HG02943 (cell line): ENCODE data around the gene SCNN1A.

Experiments used
- ATAC-seq: cut with Tn5 transposase; IDR thresholded peaks from one replicate; pipeline ENCODE4 v1.9.1; 2021; ENCODE audit warnings: mild to moderate bottlenecking, low read depth, moderate library complexity; ENCODE audit not compliant: unreplicated experiment

Gene SCNN1A

DNA sequence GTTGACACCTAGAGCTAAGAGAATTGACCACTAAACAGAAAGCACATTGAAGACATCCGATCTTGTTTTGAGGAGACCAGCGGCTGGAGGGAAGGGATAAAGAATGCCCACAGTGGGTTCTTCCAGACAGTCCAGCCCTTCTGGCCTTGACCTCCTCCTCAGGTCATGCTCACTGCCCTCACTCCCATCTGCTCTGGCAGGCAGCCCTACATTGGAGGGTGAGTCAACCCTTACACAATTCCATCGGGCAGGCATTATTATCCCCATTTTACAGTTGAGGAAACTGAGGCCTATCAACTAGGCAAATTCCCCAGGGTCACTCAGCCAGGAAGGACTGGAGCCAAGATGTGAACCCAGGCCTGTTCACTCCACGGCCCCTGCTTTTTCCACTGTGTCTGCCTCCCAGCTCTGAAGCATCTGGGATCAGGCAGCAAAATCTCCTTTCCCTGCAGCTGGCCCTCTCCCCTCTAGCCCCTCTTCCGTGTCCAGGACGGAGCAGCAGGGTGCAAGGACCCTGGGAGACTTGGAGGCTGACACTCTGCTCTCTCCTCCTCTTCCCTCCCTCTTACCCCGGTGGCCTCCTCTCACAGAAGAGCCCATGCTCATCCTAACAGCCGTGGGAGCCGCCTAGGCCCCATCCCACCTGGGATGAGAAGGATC lies 5.3 kb downstream of the SCNN1A start:
- ATAC-seq: no peak

DNA sequence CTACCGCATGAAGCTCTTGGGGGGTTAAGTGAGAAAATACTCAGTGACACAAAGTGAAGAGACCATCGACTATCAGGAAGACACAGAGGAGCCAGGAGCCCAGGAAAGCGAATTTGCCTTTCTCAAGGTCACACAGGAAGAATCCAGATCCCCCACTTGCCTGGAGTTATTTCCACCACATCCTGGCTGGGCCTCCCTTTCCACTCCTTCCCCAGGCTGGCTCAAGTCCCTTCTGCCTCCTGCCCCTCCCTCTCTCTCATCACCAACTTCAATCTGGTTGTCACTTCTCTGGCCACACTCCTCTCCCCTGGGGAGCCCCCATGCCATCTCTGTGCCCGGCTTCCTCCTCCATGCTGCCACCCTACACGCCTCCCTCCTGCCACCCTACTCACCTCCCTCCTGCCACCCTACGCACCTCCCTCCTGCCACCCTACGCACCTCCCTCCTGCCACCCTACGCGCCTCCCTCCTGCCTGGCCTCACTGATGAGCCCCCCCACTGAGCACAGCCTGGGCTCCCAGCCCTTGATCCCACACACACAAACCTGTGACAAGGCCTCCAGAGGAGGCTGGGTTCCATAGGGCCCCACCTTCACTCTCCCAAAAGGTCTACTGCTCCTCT lies 6.3 kb downstream of the SCNN1A start:
- no peak for ATAC-seq

DNA sequence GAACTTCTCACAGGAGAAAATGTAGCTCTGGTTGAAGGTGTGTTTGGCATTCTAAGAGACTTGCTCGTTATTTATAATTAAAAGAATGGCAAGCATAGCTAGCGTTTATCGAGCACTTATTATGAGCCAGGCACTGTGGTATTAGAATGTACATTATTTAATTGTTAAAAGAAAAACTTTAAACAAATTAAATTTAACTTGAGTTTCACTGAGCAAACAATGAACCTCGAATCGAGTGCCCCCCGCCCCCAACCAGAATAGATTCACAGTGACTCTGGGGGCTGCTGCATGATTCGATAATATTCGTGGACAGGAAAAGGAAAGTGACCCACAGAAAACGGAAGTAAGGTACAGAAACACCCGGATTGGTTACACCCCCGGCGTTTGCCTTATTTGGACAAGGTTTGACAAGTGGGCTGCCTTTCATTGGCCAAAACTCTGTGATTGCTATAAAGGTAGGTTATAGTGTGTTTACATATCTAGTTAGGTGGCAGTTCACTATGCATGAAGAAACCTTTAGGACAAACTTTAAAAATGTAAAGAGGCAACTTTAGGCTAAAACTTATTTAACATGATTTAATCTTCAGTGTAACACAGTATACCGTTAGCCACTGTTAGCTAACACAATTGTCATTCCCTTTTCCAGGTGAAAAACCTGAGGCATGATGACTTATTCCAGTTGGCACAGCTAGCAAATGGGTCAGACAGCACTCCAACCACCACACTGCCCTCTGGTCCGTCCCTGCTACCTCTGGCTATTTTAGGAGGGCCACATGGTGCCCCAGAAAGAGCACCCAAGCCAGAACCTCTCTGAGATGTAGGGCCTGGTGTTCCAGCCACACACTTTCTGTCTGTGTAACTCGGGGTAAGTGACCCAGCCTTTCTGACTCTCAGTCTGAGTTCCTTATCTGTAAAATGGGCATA lies 7.1 kb downstream of the SCNN1A start:
- ATAC-seq: no peak

- ATAC-seq: no peak
Observed at GRCh38 chr12:6367065-6367968, 8.0 kb downstream of the SCNN1A start.

- ATAC-seq: no peak
Observed at GRCh38 chr12:6364044-6364374, 11.4 kb downstream of the SCNN1A start.

DNA sequence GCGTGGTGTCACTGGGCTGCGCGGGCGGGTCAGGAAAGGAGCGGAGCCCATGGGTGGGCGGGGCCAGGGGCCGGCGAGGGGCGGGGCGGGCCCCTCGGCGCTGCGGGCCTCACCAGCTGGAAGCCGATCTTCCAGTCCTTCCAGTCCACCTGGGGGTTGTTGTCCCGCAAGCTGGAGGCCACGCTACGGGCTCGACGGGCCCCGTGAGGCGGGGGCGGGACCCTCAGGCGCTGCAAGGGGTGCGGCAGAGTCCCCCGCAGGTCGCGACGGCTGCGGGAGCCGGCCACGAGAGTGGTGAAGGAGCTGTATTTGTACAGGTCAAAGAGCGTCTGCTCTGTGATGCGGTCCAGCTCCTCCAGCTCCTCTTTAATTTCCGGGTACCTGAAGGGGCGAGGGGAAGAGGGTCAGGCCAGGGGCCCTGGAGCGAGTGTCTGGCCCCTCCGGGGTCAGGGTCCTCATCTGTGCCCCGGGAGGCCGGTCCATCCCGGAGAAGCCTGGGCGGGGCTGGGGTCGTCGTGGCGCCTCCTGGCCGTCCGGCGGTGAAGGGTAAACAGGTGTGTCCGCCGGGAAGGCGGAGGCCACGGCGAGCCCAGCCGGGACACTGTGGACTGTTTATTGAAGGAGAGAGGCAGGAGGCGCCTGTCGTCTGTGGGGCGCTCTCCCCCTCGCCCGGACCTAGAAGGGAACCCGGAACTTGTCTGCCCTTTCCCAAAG lies 11.9 kb downstream of the SCNN1A start:
- ATAC-seq: no peak

- ATAC-seq: no peak
Observed at GRCh38 chr12:6363010-6363329, 12.4 kb downstream of the SCNN1A start.

- no peak for ATAC-seq
Observed at GRCh38 chr12:6362403-6362802, 13.0 kb downstream of the SCNN1A start.

DNA sequence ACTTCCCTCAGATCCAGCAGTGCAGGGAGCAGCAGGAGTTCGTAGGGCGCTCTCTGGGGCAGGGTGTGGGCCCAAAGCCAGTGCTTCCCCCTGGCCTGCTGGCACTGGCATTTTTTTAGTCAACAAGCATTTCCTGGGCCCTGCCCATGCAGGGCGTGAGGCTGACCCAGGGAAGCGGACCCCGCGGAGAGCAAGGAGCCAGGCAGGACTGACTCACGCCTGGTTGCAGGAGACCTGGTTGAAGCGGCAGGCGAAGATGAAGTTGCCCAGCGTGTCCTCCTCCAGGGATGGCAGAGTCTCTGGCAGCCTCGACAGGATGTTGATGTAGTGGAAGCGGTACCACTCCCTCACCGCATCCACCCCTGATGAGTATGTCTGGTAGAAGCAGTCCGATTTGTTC lies 13.5 kb downstream of the SCNN1A start:
- ATAC-seq: no peak

DNA sequence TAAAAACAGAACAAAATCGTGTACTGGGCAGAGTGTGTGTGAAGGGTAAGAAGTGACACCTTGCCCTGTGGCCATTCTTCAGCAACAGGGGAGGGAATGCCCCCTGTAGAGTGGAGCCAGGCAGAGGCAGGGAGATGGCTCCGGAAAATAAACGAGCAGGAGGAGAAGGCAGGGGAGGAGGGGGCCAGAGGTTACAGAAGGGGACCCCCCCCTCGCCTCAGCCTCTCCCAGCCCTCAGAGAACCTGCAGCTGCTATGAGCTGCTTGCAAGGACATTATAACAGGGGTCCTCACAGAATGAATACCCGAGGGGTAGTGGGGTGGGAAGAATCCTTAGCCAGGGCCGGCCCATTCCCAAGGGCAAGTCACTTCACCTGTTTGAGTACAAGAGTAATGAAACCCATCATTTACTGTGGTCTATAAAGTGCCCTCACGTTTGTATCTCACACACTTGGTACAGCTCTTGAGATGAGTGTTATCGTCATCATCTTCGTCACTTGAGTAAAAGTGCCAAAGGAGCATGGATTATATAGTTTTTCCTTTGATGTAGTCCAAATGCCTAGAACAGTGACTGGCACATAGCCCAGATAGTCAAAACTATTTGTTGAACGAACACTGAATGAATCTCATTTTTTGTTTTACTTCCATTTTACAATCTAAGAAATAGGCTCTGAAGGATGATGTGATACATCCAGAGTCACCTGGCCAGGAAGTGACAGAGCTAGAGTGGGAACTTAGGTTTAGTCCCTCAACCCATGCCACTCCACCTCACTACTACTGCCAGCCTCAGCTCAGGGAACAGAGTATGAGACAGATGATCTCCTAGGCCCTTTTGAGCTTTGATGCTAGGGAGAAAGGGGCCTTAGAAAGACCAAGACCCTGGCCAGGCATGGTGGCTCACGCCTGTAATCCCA lies 14.5 kb downstream of the SCNN1A start:
- ATAC-seq: no peak

- no peak for ATAC-seq
Observed at GRCh38 chr12:6360080-6360571, 15.2 kb downstream of the SCNN1A start.

- ATAC-seq: no peak
Observed at GRCh38 chr12:6358881-6359280, 16.5 kb downstream of the SCNN1A start.

DNA sequence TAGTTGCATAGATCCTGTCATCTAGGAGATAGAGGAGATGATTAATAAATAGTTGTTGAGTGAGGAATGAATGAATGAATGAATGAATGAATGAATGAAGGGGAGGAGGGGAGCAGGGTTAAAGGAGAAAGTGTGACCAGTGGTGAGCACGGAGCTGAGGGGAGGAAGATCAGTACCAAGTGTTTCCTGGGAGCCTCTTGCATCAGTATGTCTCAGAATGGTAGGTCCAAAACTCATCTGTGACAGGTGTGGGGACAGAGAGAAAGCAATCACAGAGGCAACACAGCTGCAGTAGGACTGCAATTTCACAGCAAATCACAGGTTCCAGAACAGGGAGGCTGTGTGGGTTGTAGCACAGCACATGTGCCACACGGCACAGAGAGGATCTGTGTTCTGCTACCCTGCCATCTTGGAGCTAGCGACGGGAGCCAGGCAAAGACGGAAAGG lies 19.0 kb downstream of the SCNN1A start:
- ATAC-seq: no peak

GRCh38 chr12:6355491-6356373 lies 19.6 kb downstream of the SCNN1A start:
- no peak for ATAC-seq

DNA sequence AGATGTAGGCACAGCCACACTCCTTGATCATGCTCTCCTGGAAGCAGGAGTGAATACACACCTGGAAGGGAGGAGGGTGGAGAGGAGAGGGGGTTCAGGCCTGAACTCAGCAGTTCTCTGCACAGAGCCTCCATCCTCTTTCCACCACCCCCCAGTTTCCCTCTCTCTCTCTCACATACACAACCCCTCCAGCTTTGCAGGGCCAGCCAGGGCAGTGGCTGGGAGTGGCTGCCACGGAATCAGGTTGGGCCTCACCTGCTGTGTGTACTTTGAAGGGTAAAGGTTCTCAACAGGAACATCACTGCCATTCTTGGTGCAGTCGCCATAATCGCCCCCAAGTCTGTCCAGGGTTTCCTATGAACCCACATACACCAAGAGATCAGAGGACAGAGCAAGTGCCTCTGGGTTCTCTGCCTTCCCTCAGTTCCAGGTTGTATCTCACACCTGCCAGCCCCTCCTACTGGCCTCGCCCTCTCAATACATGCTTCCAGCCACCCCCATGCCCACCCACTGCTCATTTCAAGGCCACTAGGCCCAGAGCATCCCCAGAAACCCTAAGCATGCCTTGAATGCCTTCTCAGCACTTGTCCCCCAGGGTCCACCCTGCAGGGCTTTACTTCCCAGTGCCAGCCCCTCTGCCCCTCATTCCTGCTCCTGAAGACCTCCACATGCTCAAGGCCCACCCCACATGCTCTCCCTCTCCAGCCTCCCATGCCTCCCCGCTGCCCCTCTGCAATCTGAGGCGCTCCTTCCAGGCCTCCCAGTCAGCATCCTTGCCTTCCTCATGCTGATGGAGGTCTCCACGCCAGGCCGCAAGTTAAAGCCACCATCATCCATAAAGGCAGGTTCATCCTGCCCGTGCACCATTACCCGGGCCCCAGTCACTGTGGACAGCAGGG lies 20.6 kb downstream of the SCNN1A start:
- ATAC-seq: no peak

GRCh38 chr12:6352193-6353173 lies 22.9 kb downstream of the SCNN1A start:
- no peak for ATAC-seq
